GM12878 (cell line): ENCODE data around the gene FBXO3. TPM values are rescaled to one million over a fixed set of nuclear protein-coding genes. Genes with fewer than 3 reads are reported as not detected.

Experiments
- ATAC-seq: fragments of 200-7000 bp; cut with Tn5 transposase; 3 replicates; pipeline ENCODE4 v1.9.1; 2020; ENCODE audit warnings: mild to moderate bottlenecking, moderate library complexity
- BruUV-seq: library from RNA; stranded (reverse); fragments of 400-500 nt; replicated peaks from 2 replicates; lab custom pipeline; 2021; lab: Mats Ljungman, UMichigan
- CTCF ChIA-PET: fragments of 300-600 bp; sonication (Branson Sonifier 250); formaldehyde crosslinking; extraction: SDS; loops from one replicate; lab custom pipeline; 2021; ENCODE audit warnings: inconsistent platforms; lab: Yijun Ruan, JAX
- POLR2A ChIA-PET: fragments of 350-600 bp; formaldehyde crosslinking; extraction: SDS; loops from one replicate; lab custom pipeline; 2021; ENCODE audit warnings: inconsistent platforms; lab: Charles Lee
- RAD21 ChIA-PET: fragments of 300-600 bp; sonication (Branson Sonifier 250); formaldehyde crosslinking; loops from one replicate; lab custom pipeline; 2023; ENCODE audit warnings: antibody characterized with exemption; ENCODE audit not compliant: unreplicated experiment; lab: Charles Lee
- SMC1A ChIA-PET: fragments of 300-600 bp; sonication (Branson Sonifier 250); formaldehyde crosslinking; loops from one replicate; lab custom pipeline; 2023; ENCODE audit not compliant: unreplicated experiment, uncharacterized antibody; lab: Charles Lee
- DNase-seq: peaks from one replicate; pipeline ENCODE4 v3.0.0-alpha.2; 2011; ENCODE audit warnings: low read depth, low spot score
- FAIRE-seq: peaks from 3 replicates; lab custom pipeline; 2011; peaks lifted over from hg19 to GRCh38; lab: Jason Lieb, UNC
- H2AFZ ChIP-seq: 2 replicates; pipeline ENCODE4 v1.6.0; 2011; ENCODE audit warnings: low read depth, low read length, control low read depth; ENCODE audit not compliant: control insufficient read depth
- H3K27ac ChIP-seq: 2 replicates; pipeline ENCODE4 v1.5.1; 2011; ENCODE audit warnings: control low read depth; ENCODE audit not compliant: control insufficient read depth, insufficient read depth
- H3K27me3 ChIP-seq, 2 experiments: replicated peaks in 1 of 2; 2 replicates each; pipeline versions ENCODE4 v1.6.0 to v1.6.1; 2011; ENCODE audit warnings: low read length in 1 of 2; ENCODE audit not compliant: control insufficient read depth in 2 of 2, insufficient read depth in 2 of 2
- H3K36me3 ChIP-seq, 2 experiments: 2 replicates each; pipeline ENCODE4 v1.5.1; 2011; ENCODE audit warnings: low read length in 1 of 2; ENCODE audit not compliant: control insufficient read depth in 2 of 2, insufficient read depth in 2 of 2
- H3K4me1 ChIP-seq: 2 replicates; pipeline ENCODE4 v1.6.1; 2011; ENCODE audit warnings: mild to moderate bottlenecking, low read length, moderate library complexity, mixed read lengths; ENCODE audit not compliant: control insufficient read depth, insufficient read depth
- H3K4me2 ChIP-seq: 2 replicates; pipeline ENCODE4 v1.6.0; 2011; ENCODE audit warnings: control low read depth; ENCODE audit not compliant: control insufficient read depth, insufficient read depth
- H3K4me3 ChIP-seq: fragments of 200-600 bp; sonication (generic); 2 replicates; pipeline ENCODE4 v1.5.1; 2016
- H3K79me2 ChIP-seq: 2 replicates; pipeline ENCODE4 v1.6.0; 2011; ENCODE audit warnings: low read length; ENCODE audit not compliant: control insufficient read depth, insufficient read depth
- H3K9ac ChIP-seq: 2 replicates; pipeline ENCODE4 v1.8.0; 2011; ENCODE audit warnings: low read length, control low read depth, mixed read lengths; ENCODE audit not compliant: control insufficient read depth, insufficient read depth
- H3K9me3 ChIP-seq: replicated peaks from 3 replicates; pipeline ENCODE4 v1.5.1; 2011; ENCODE audit warnings: mild to moderate bottlenecking, low read length; ENCODE audit not compliant: control insufficient read depth, insufficient read depth
- H4K20me1 ChIP-seq: 2 replicates; pipeline ENCODE4 v1.6.0; 2011; ENCODE audit not compliant: control insufficient read depth, insufficient read depth
- CREM ChIP-seq: IDR thresholded peaks from 2 replicates; pipeline ENCODE4 v1.6.1; 2014; ENCODE audit warnings: antibody characterized with exemption, low read depth
- FOXK2 ChIP-seq: fragments of 450-650 bp; IDR thresholded peaks from 2 replicates; pipeline ENCODE4 v1.6.1; 2017; ENCODE audit warnings: mild to moderate bottlenecking, moderate library complexity
- GATAD2B ChIP-seq: fragments of 450-650 bp; conservative IDR thresholded peaks from 2 replicates; pipeline ENCODE4 v1.6.1; 2017; ENCODE audit warnings: low read depth, mild to moderate bottlenecking, moderate library complexity
- NR2C2 ChIP-seq: IDR thresholded peaks from 2 replicates; pipeline ENCODE4 v1.6.1; 2011; ENCODE audit warnings: borderline replicate concordance, low read depth; ENCODE audit not compliant: control insufficient read depth, insufficient read length
- POLR2AphosphoS5 ChIP-seq: IDR thresholded peaks from 2 replicates; pipeline ENCODE4 v1.6.1; 2011; ENCODE audit warnings: mild to moderate bottlenecking, low read length, inconsistent platforms
- SIX5 ChIP-seq: IDR thresholded peaks from 2 replicates; pipeline ENCODE4 v1.6.1; 2011; ENCODE audit warnings: mild to moderate bottlenecking, low read depth, low read length, moderate library complexity; ENCODE audit not compliant: severe bottlenecking
- WGBS: methylation state at CpG from one replicate; pipeline ENCODE4 v1.1.6; 2016; ENCODE audit warnings: low lambda C conversion rate; ENCODE audit not compliant: insufficient replicate concordance, insufficient coverage; ENCODE audit errors: missing lambda C conversion rate; 5-methylcytosine and 5-hydroxymethylcytosine counted together
- in situ Hi-C: fragments of 300-500 bp; cut with MboI; formaldehyde crosslinking; loops from 9 replicates; pipeline ENCODE4 v1.14.3; 2018; ENCODE audit warnings: mixed read lengths
- intact Hi-C: fragments of 100-400 bp; cut with micrococcal nuclease; formaldehyde crosslinking; loops from one replicate; pipeline ENCODE4 v1.14.2; 2022; ENCODE audit not compliant: unreplicated experiment
- polyA plus RNA-seq, 11 experiments: library from polyadenylated mRNA; depleted of rRNA in 4 of 11; unstranded in 6 of 11; stranded (reverse) in 5 of 11; fragments of >200 nt; fragmentation: Nextera tagmentation in 4 of 11; fragmentation: Illumina TruSeq in 1 of 11; extraction: Ambion mirVana in 4 of 11; extraction: Trizol in 1 of 11; gene quantifications; 1 replicate in 1 of 11; 2 replicates in 10 of 11; pipeline versions ENCODE4 v1.2.1 to v1.2.3, GENCODE V29; 2011 to 2016; ENCODE audit warnings: inconsistent platforms in 2 of 11, missing spikeins in 2 of 11, low read depth in 1 of 11
- total RNA-seq, 4 experiments: library from RNA; depleted of rRNA in 3 of 4; stranded (reverse); fragments of >200 nt in 3 of 4; fragmentation: Illumina TruSeq in 1 of 4; extraction: Trizol in 1 of 4; gene quantifications; 2 replicates each; pipeline versions ENCODE4 v1.2.1 to v1.2.3, GENCODE V29; 2013 to 2021

FBXO3 gene
- total and polyA plus RNA-seq, 10 of the 15 experiments (the other 5 are each of a cell fraction or from before 2014, with no cell fraction given): 8.9 to 33.4 (median 13.8) TPM

DNA sequence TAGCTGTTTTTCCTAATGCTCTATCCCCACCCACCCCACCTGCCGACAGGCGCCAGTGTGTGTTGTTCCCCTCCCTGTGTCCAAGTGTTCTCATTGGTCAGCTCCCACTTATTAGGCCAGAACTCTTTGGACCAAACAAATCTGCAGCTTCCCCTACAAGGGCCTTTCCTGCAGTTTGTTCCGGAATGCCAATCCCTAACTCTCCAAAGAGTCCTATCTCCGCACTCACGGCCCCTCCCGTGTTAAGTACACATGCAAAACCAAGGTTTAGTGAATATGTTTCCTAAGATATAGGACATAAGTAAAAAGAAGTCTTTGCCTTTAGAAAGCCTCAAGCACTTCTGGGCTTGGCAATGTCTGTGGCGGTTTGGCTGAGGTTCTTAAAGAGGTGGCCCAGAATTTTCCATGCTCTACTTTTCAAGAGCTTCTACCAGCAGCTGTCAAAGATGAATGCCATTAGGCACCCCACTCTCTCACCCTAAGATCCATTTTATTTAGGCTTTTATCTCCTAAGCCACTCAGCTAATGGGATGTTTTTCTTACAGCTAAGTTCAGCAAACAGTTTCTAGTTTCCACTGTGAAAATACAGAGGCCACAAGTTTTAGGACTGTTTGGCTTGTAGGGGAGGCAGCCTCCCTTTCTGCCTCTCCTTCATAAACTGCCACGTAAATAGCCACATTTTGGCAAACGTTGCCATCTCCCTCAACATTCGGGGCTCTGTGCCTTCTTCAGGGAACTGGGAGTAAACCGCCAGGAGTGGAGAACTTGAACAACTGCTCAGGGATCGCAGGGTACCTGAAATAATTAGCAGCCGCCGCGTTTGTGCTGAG, 39.7 kb downstream of the FBXO3 start (continued):
- TF ChIP-seq FOXK2 (no peak), NR2C2 (no peak), CREM (no peak)

DNA sequence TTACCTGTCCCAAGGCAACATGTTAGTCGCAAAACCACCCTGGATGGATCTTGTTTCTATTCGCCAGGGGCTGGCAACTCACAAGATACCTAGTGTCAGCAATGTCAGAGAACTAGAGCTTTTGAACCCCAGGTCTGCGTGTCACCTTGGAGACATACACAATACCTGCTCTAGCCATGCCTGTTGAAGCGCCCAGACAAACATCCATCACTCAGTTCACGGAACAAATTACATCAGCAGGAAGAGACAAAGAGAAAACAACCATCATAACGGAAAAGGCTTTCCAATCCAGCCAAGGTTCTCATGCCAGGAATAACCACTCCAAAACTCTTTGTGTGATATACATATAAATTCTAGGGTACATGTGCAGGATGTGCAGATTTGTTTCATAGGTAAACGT, 40.3 kb downstream of the FBXO3 start:
- WGBS: 81% methylated on average over 7 of the region's 7 CpGs
- CTCF ChIA-PET: interaction anchor here (0.9 to 2.6 kb wide), 4 partner anchors 8 to 17 kb away, joined by 3 to 21 read pairs (median 6); no protein-coding TSS in a partner anchor
- Histone ChIP-seq H4K20me1 (no peaks in the 10 kb centered on the region), H3K27me3 (no peaks in the 10 kb centered on the region), H3K4me1 (peaks cover 17% of the 10 kb centered on the region), H3K9ac (no peak overlapping the region), H3K36me3 (peaks cover 0 to 4% of the 10 kb centered on the region in 2 experiments; a peak in 1 of 4 replicates), H3K9me3 (no peaks in the 10 kb centered on the region), H3K27ac (no peak overlapping the region; the same call in 1 of the 2 replicates), H2AFZ (no peak overlapping the region), H3K79me2 (peaks cover 58% of the 10 kb centered on the region), H3K4me3 (peak overlapping the region; percentile 83), H3K4me2 (peak overlapping the region; percentile 96)
- TF ChIP-seq POLR2AphosphoS5 (0 out of 2 replicates have a peak, but pooled peaks have one; percentile 28), GATAD2B (no peak), SIX5 (no peak)
- ATAC-seq (no peak), FAIRE-seq (no peak), DNase-seq (no peak)
- in situ Hi-C loops (no loop called here), intact Hi-C loops (no loop called here)
- BruUV-seq: no TSS peak
- SMC1A ChIA-PET: interaction anchor here (0.6 to 5.9 kb wide), 10 partner anchors 8 to 354 kb away, joined by 3 to 43 read pairs (median 3); no protein-coding TSS in a partner anchor
- POLR2A ChIA-PET: interaction anchor here (1.0 to 1.9 kb wide), 5 partner anchors 9 to 41 kb away, joined by 3 to 7 read pairs (median 4); partner anchors contain the start of genes C11orf91 and FBXO3
- RAD21 ChIA-PET: interaction anchor here (1.0 to 3.6 kb wide), 6 partner anchors 9 to 27 kb away, joined by 3 to 22 read pairs (median 8); no protein-coding TSS in a partner anchor
